CD14-positive monocyte (primary cell): Measurements from ENCODE around the gene MGST1. TPM values are rescaled to one million over a fixed set of nuclear protein-coding genes. Genes with fewer than 3 reads are reported as not detected.

ENCODE experiments used
- DNase-seq, 3 donors: peaks; one replicate each; pipeline ENCODE4 v3.0.0-alpha.2; 2011 to 2022
- H2AFZ ChIP-seq: 2 replicates; pipeline ENCODE4 v1.6.0; 2012; ENCODE audit warnings: mild to moderate bottlenecking, low read depth, low read length, inconsistent platforms; ENCODE audit not compliant: insufficient read depth, poor library complexity, severe bottlenecking
- H3K27ac ChIP-seq, 2 donors: 1 replicate in 1 of 2; 2 replicates in 1 of 2; pipeline ENCODE4 v1.5.1; 2012 to 2013; ENCODE audit warnings: low read length in 2 of 2, control low read depth in 1 of 2, inconsistent platforms in 1 of 2, low read depth in 1 of 2, mild to moderate bottlenecking in 1 of 2
- H3K27me3 ChIP-seq, 2 donors: one replicate each; pipeline versions ENCODE4 v1.6.0 to v1.6.1; 2011 to 2013; ENCODE audit warnings: low read length in 2 of 2; ENCODE audit not compliant: control insufficient read depth in 2 of 2, insufficient read depth in 2 of 2
- H3K36me3 ChIP-seq, 2 donors: replicated peaks in 1 of 2; 1 replicate in 1 of 2; 2 replicates in 1 of 2; pipeline versions ENCODE4 v1.5.1 to v1.6.1; 2012 to 2013; ENCODE audit warnings: low read length in 2 of 2, control low read depth in 1 of 2, inconsistent platforms in 1 of 2, mild to moderate bottlenecking in 1 of 2; ENCODE audit not compliant: insufficient read depth in 2 of 2, control insufficient read depth in 1 of 2
- H3K4me1 ChIP-seq, 2 donors: 1 replicate in 1 of 2; 2 replicates in 1 of 2; pipeline versions ENCODE4 v1.5.1 to v1.6.1; 2012 to 2013; ENCODE audit warnings: low read length in 2 of 2, control low read depth in 1 of 2, inconsistent platforms in 1 of 2, mild to moderate bottlenecking in 1 of 2, moderate library complexity in 1 of 2; ENCODE audit not compliant: insufficient read depth in 2 of 2, control insufficient read depth in 1 of 2
- H3K4me2 ChIP-seq: replicated peaks from 2 replicates; pipeline ENCODE3; 2012; ENCODE audit warnings: low read length, moderate library complexity, mild to moderate bottlenecking; ENCODE audit not compliant: poor library complexity, severe bottlenecking; ENCODE audit errors: extremely low read depth
- H3K4me3 ChIP-seq, 3 experiments: fragments of 200-600 bp in 1 of 3; sonication (generic) in 1 of 3; replicated peaks in 1 of 3; 1 replicate in 2 of 3; 2 replicates in 1 of 3; pipeline ENCODE4 v1.5.1; 2011 to 2013; ENCODE audit warnings: low read length in 3 of 3, mild to moderate bottlenecking in 3 of 3, control low read depth in 2 of 3, low read depth in 2 of 3, inconsistent platforms in 1 of 3, moderate library complexity in 1 of 3
- H3K79me2 ChIP-seq: 2 replicates; pipeline ENCODE4 v1.6.0; 2012; ENCODE audit warnings: mild to moderate bottlenecking, control low read depth, inconsistent platforms, low read length, moderate library complexity; ENCODE audit not compliant: insufficient read depth
- H3K9ac ChIP-seq: 2 replicates; pipeline ENCODE4 v1.6.0; 2017; ENCODE audit warnings: low read length, mild to moderate bottlenecking; ENCODE audit not compliant: insufficient read depth, poor library complexity, severe bottlenecking
- H3K9me3 ChIP-seq, 2 donors: replicated peaks in 1 of 2; 1 replicate in 1 of 2; 2 replicates in 1 of 2; pipeline versions ENCODE4 v1.5.1 to v1.6.1; 2012 to 2013; ENCODE audit warnings: low read length in 2 of 2, control low read depth in 1 of 2; ENCODE audit not compliant: control insufficient read depth in 1 of 2, insufficient read depth in 1 of 2
- H4K20me1 ChIP-seq: 2 replicates; pipeline ENCODE4 v1.6.0; 2012; ENCODE audit warnings: mild to moderate bottlenecking, low read length, control low read depth, moderate library complexity; ENCODE audit not compliant: insufficient read depth
- H3K27ac Mint-ChIP-seq, 7 donors: one replicate each; pipeline ENCODE4 v1.8.0; 2020; ENCODE audit warnings: mild to moderate bottlenecking in 7 of 7, mixed read lengths in 7 of 7, moderate library complexity in 6 of 7, inconsistent platforms in 2 of 7
- H3K27me3 Mint-ChIP-seq, 3 donors: one replicate each; pipeline ENCODE4 v1.8.0; 2021 to 2022; ENCODE audit warnings: low read depth in 3 of 3, mild to moderate bottlenecking in 3 of 3, mixed read lengths in 3 of 3, moderate library complexity in 3 of 3, inconsistent platforms in 1 of 3
- H3K36me3 Mint-ChIP-seq, 2 donors: one replicate each; pipeline ENCODE4 v1.8.0; 2020; ENCODE audit warnings: mixed read lengths in 2 of 2, inconsistent platforms in 1 of 2, mild to moderate bottlenecking in 1 of 2
- H3K4me1 Mint-ChIP-seq: one replicate; pipeline ENCODE4 v1.8.0; 2020; ENCODE audit warnings: mild to moderate bottlenecking, mixed read lengths
- H3K4me3 Mint-ChIP-seq, 2 donors: one replicate each; pipeline ENCODE4 v1.8.0; 2020; ENCODE audit warnings: mild to moderate bottlenecking in 2 of 2, mixed read lengths in 2 of 2, moderate library complexity in 1 of 2
- H3K9me3 Mint-ChIP-seq, 7 donors: one replicate each; pipeline ENCODE4 v1.8.0; 2020 to 2022; ENCODE audit warnings: mixed read lengths in 7 of 7, mild to moderate bottlenecking in 6 of 7, moderate library complexity in 6 of 7, inconsistent platforms in 2 of 7
- WGBS: methylation state at CpG from one replicate; pipeline ENCODE4 v1.1.5; 2013; ENCODE audit warnings: missing lambda C conversion rate; ENCODE audit not compliant: insufficient coverage; 5-methylcytosine and 5-hydroxymethylcytosine counted together
- intact Hi-C, 2 donors: fragments of 100-400 bp; cut with micrococcal nuclease; formaldehyde crosslinking; loops; one replicate each; pipeline versions ENCODE4 v1.15.0 to v1.15.1; 2023
- polyA plus RNA-seq, 3 donors: library from polyadenylated mRNA; depleted of rRNA in 1 of 3; unstranded in 2 of 3; stranded (reverse) in 1 of 3; fragments of 300-500 nt in 2 of 3; fragments of >200 nt in 1 of 3; fragmentation: Illumina TruSeq in 2 of 3; gene quantifications; 1 replicate in 2 of 3; 2 replicates in 1 of 3; pipeline ENCODE4 v1.2.3, GENCODE V29; 2012 to 2021
- TF ChIP-seq, protein P1 (sequence below): fragments of 200-600 bp; IDR thresholded peaks from one replicate; pipeline ENCODE4 v1.8.0; 2022; ENCODE audit warnings: antibody characterized with exemption, mild to moderate bottlenecking

MGST1 gene
- polyA plus RNA-seq, 3 donors = 84.8 to 295 (median 248) TPM

DNA sequence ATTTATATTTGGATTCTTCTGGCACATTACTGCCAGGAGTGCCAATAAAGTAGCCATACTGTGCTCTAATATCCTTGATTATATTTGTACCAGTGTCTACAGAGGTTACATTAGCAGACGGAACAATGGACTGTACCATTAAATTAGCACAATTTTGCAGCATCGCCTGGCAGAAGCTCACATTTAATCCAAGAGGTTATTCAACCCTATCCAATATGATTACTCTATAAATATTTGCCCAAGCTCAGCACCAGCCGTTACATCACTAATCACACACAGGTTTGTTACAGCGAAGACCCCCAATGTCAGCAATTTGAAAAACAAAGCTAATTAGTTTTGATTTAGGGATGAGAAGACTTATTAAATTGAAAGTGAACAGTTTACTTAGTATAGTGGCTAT, 16.9 kb upstream of the MGST1 start:
- Histone ChIP-seq H3K9ac (no peak overlapping the region), H3K79me2 (no peaks in the 10 kb centered on the region), H3K9me3 (peaks cover 9 to 14% of the 10 kb centered on the region in 2 donors), H3K4me1 (no peaks in the 10 kb centered on the region), H3K36me3 (no peaks in the 10 kb centered on the region), H3K4me3 (no peak overlapping the region), H4K20me1 (no peaks in the 10 kb centered on the region), H3K27ac (no peak overlapping the region), H3K4me2 (no peak overlapping the region), H2AFZ (no peak overlapping the region), H3K27me3 (no peaks in the 10 kb centered on the region)
- TF ChIP-seq, protein P1, sequence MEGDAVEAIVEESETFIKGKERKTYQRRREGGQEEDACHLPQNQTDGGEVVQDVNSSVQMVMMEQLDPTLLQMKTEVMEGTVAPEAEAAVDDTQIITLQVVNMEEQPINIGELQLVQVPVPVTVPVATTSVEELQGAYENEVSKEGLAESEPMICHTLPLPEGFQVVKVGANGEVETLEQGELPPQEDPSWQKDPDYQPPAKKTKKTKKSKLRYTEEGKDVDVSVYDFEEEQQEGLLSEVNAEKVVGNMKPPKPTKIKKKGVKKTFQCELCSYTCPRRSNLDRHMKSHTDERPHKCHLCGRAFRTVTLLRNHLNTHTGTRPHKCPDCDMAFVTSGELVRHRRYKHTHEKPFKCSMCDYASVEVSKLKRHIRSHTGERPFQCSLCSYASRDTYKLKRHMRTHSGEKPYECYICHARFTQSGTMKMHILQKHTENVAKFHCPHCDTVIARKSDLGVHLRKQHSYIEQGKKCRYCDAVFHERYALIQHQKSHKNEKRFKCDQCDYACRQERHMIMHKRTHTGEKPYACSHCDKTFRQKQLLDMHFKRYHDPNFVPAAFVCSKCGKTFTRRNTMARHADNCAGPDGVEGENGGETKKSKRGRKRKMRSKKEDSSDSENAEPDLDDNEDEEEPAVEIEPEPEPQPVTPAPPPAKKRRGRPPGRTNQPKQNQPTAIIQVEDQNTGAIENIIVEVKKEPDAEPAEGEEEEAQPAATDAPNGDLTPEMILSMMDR = no peak
- 100% methylated on average over 1 of the region's 4 CpGs for WGBS
- no peak for DNase-seq
- intact Hi-C loops = no loop called here
- no peaks in the 10 kb centered on the region for H3K4me1 Mint-ChIP-seq
- H3K9me3 Mint-ChIP-seq = peaks cover 9 to 22% (median 15%) of the 10 kb centered on the region in 7 donors
- H3K27ac Mint-ChIP-seq = no peak overlapping the region
- H3K4me3 Mint-ChIP-seq = no peak overlapping the region
- H3K27me3 Mint-ChIP-seq = peaks cover 0 to 2% (median 2%) of the 10 kb centered on the region in 3 donors
- H3K36me3 Mint-ChIP-seq = no peaks in the 10 kb centered on the region

DNA sequence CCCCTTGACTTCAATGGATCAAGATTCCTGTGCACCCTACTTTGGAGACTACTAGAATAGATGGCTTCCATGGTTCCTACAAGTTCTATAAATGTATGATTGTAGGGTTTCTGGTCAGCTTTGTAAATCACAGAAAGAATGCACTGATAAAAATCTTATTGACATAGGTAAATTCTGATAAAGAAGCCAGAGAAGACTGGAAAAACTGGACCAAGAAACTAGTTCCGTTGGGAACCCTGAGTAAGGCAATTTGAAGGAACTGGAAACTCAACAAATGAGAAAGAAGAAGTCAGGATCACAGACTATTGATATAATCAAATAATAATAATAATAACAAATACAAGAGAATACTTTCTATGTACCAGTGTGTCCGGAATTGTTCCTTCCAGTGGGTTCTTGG, 15.4 kb upstream of the MGST1 start:
- Mint-ChIP-seq H3K36me3 (no peaks in the 10 kb centered on the region), H3K9me3 (peaks cover 8 to 22% (median 15%) of the 10 kb centered on the region in 7 donors), H3K4me1 (no peaks in the 10 kb centered on the region), H3K27ac (no peak overlapping the region), H3K4me3 (no peak overlapping the region), H3K27me3 (peaks cover 0 to 2% (median 0%) of the 10 kb centered on the region in 3 donors)
- Histone ChIP-seq H3K4me2 (no peak overlapping the region), H3K27me3 (no peaks in the 10 kb centered on the region), H3K36me3 (no peaks in the 10 kb centered on the region), H3K9me3 (peaks cover 9 to 12% of the 10 kb centered on the region in 2 donors), H3K4me1 (no peaks in the 10 kb centered on the region), H3K9ac (no peak overlapping the region), H2AFZ (no peak overlapping the region), H4K20me1 (no peaks in the 10 kb centered on the region), H3K27ac (no peak overlapping the region), H3K4me3 (no peak overlapping the region), H3K79me2 (no peaks in the 10 kb centered on the region)
- no CpG with 5 or more reads among the region's 2 CpGs for WGBS
- intact Hi-C loops = no loop called here
- TF ChIP-seq, protein P1 = no peak
- no peak for DNase-seq
